Neural progenitor cell (in vitro differentiated cells): ENCODE data around the gene CEACAM6.

Source experiments
- CTCF ChIP-seq: fragments of 200-600 bp; sonication (generic); IDR thresholded peaks from 2 replicates; pipeline ENCODE4 v1.5.1; 2017; ENCODE audit warnings: antibody characterized with exemption, mild to moderate bottlenecking
- EZH2 ChIP-seq: fragments of 200-600 bp; sonication (generic); IDR thresholded peaks from 2 replicates; pipeline ENCODE4 v1.6.1; 2017; ENCODE audit warnings: antibody characterized with exemption, mild to moderate bottlenecking, moderate library complexity
- EZH2phosphoT487 ChIP-seq: fragments of 200-600 bp; sonication (generic); IDR thresholded peaks from 2 replicates; pipeline ENCODE4 v1.6.1; 2017; ENCODE audit warnings: antibody characterized with exemption

- TF ChIP-seq CTCF (no peak), EZH2 (no peak), EZH2phosphoT487 (no peak)
Observed at GRCh38 chr19:41774515-41774980, 19.2 kb downstream of the CEACAM6 start.
